ENCODE measurements around the gene GNA12.

The GNA12 gene

DNA sequence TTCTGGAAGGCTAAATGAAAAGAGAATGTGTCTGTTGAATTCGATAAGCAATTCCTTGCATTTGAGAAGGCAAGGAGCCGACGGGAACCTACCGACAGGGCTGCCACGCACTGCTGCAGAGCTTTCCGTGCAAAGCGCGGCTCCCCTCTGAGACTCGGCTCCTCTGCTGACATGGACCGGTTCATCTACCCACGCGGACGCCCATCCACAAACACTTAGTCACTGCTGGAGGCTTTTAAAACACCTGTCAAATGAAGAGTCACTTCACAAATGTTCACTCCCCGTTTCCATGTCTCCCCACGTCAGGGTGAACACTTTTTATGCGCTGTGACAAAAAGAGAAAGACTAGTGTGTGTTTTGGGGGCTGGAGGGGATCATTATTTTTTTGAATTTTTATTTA, 124.1 kb downstream of the GNA12 start:
- H3K4me2 ChIP-seq (ENCODE audit: low read depth, low read length) = no peak overlapping the region
- no peak overlapping the region for H3K9ac ChIP-seq (ENCODE audit: low read length)
- no peaks in the 10 kb centered on the region for H3K36me3 ChIP-seq (replicated peaks; ENCODE audit: insufficient read depth, low read length)

DNA sequence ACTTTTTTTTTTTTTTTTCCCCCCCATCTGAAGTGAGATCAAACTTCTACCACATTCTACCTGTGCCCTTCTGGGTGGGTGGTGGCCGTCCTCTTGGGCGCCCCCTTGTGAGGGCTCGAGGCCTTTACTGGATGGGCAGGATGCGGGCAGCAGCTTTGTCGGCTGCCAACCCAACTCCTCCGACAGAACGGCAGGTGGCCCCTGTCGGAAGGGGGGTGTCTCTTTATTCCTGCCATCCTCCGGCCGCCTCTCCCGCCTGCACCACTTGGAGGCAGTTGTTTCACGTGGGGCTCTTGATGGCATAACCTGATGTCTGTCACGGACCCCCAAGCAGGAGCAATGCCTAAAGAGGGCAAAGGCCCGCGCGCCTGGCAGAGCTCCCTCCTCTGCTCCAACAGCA, 125.1 kb downstream of the GNA12 start:
- H3K27me3 ChIP-seq (replicated peaks; ENCODE audit: insufficient read depth, low read length) = no peaks in the 10 kb centered on the region
- no peak overlapping the region for H3K4me2 ChIP-seq (ENCODE audit: low read depth, low read length)
- no peak overlapping the region for H3K9ac ChIP-seq (ENCODE audit: low read length)
- H3K4me1 ChIP-seq (ENCODE audit: low read length) = peaks cover 21% of the 10 kb centered on the region
- no peak overlapping the region for H2AFZ ChIP-seq (ENCODE audit: low read length)
- TF ChIP-seq, protein P1, sequence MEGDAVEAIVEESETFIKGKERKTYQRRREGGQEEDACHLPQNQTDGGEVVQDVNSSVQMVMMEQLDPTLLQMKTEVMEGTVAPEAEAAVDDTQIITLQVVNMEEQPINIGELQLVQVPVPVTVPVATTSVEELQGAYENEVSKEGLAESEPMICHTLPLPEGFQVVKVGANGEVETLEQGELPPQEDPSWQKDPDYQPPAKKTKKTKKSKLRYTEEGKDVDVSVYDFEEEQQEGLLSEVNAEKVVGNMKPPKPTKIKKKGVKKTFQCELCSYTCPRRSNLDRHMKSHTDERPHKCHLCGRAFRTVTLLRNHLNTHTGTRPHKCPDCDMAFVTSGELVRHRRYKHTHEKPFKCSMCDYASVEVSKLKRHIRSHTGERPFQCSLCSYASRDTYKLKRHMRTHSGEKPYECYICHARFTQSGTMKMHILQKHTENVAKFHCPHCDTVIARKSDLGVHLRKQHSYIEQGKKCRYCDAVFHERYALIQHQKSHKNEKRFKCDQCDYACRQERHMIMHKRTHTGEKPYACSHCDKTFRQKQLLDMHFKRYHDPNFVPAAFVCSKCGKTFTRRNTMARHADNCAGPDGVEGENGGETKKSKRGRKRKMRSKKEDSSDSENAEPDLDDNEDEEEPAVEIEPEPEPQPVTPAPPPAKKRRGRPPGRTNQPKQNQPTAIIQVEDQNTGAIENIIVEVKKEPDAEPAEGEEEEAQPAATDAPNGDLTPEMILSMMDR (IDR thresholded peaks at IDR 0.05; ENCODE audit: low read length) = peak; percentile 20; the same call in 1 of the 2 replicates
- TF ChIP-seq EZH2phosphoT487 (IDR thresholded peaks at IDR 0.05; ENCODE audit: low read length) (no peak), EZH2 (optimal IDR thresholded peaks at IDR 0.05; ENCODE audit: low read depth, low read length) (no peak)
- no peaks in the 10 kb centered on the region for H3K9me2 ChIP-seq (replicated peaks; ENCODE audit: insufficient read depth, low read length)
- no peak overlapping the region for H3K27ac ChIP-seq (ENCODE audit: low read length)
- no peaks in the 10 kb centered on the region for H3K9me3 ChIP-seq (replicated peaks; ENCODE audit: insufficient read depth, low read length)
- no peaks in the 10 kb centered on the region for H3K79me2 ChIP-seq (ENCODE audit: low read length)
- peaks cover 9% of the 10 kb centered on the region for H3F3A ChIP-seq (ENCODE audit: insufficient read depth, low read length)
- H3K4me3 ChIP-seq (ENCODE audit: low read length) = no peak overlapping the region
- no peaks in the 10 kb centered on the region for H3K36me3 ChIP-seq (replicated peaks; ENCODE audit: insufficient read depth, low read length)
- H4K20me1 ChIP-seq (ENCODE audit: insufficient read depth, low read length) = no peaks in the 10 kb centered on the region
- no peak for DNase-seq

More for the DNA sequence above, 124.1 kb downstream of the GNA12 start:
- no peaks in the 10 kb centered on the region for H4K20me1 ChIP-seq (ENCODE audit: insufficient read depth, low read length)
- H3F3A ChIP-seq (ENCODE audit: insufficient read depth, low read length) = peaks cover 6% of the 10 kb centered on the region; the same call in 1 of the 2 replicates
- peaks cover 14% of the 10 kb centered on the region for H3K4me1 ChIP-seq (ENCODE audit: low read length)
- DNase-seq = no peak
- no peak overlapping the region for H3K4me3 ChIP-seq (ENCODE audit: low read length)
- TF ChIP-seq, protein P1 (IDR thresholded peaks at IDR 0.05; ENCODE audit: low read length) = no peak
- no peak for TF ChIP-seq EZH2phosphoT487 (IDR thresholded peaks at IDR 0.05; ENCODE audit: low read length)
- no peaks in the 10 kb centered on the region for H3K79me2 ChIP-seq (ENCODE audit: low read length)
- H3K9me2 ChIP-seq (replicated peaks; ENCODE audit: insufficient read depth, low read length) = no peaks in the 10 kb centered on the region
- no peaks in the 10 kb centered on the region for H3K27me3 ChIP-seq (replicated peaks; ENCODE audit: insufficient read depth, low read length)
- no peak overlapping the region for H3K27ac ChIP-seq (ENCODE audit: low read length)
- no peak overlapping the region for H2AFZ ChIP-seq (ENCODE audit: low read length)
- no peaks in the 10 kb centered on the region for H3K9me3 ChIP-seq (replicated peaks; ENCODE audit: insufficient read depth, low read length)

DNA sequence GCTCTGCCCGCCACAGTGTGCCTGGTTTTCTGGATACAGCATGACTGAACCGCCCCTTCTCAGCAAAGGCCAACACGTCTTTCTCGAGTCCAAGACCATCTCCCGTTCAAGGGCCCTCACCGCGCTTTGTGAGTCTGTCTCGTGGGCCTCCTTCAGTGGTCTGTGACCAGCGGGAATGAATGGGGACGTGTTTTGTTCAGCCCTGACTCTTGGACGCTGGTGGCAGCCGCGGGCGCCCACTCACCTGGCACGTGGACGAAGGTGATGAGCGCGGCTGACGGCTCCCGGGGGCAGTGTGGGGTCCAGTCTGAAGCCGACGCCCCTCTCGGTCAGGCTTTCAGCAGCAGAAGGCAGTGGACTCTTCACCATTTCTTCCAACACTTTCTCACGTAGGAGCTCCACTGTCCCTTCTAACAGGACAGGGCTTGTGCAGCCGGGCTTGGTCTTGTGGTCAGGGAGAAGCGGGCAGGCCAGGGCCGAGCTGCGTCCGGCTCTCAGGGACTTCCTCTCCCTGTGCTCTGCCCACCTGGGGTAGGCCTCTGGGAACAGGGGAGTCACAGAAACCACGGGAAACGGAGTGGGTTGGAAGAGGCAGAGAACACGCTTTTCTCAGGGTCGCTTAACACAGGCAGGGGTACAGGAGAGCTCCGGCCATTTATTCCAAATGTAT, 125.7 kb downstream of the GNA12 start:
- Histone ChIP-seq H3K79me2 (ENCODE audit: low read length) (no peaks in the 10 kb centered on the region), H3K4me1 (ENCODE audit: low read length) (peaks cover 21% of the 10 kb centered on the region), H4K20me1 (ENCODE audit: insufficient read depth, low read length) (no peaks in the 10 kb centered on the region), H3K4me2 (ENCODE audit: low read depth, low read length) (no peak overlapping the region), H3K9me2 (replicated peaks; ENCODE audit: insufficient read depth, low read length) (no peaks in the 10 kb centered on the region), H3K4me3 (ENCODE audit: low read length) (no peak overlapping the region), H3K9me3 (replicated peaks; ENCODE audit: insufficient read depth, low read length) (no peaks in the 10 kb centered on the region), H3K27me3 (replicated peaks; ENCODE audit: insufficient read depth, low read length) (no peaks in the 10 kb centered on the region), H3K27ac (ENCODE audit: low read length) (no peak overlapping the region), H3F3A (ENCODE audit: insufficient read depth, low read length) (peaks cover 9% of the 10 kb centered on the region), H3K9ac (ENCODE audit: low read length) (no peak overlapping the region), H2AFZ (ENCODE audit: low read length) (no peak overlapping the region), H3K36me3 (replicated peaks; ENCODE audit: insufficient read depth, low read length) (no peaks in the 10 kb centered on the region)
- TF ChIP-seq EZH2phosphoT487 (IDR thresholded peaks at IDR 0.05; ENCODE audit: low read length) (no peak), EZH2 (optimal IDR thresholded peaks at IDR 0.05; ENCODE audit: low read depth, low read length) (no peak)
- TF ChIP-seq, protein P1 (IDR thresholded peaks at IDR 0.05; ENCODE audit: low read length) = no peak
- DNase-seq = no peak

All from MM.1S (cell line).